ENCODE data around the gene SIGLEC14.

DNA sequence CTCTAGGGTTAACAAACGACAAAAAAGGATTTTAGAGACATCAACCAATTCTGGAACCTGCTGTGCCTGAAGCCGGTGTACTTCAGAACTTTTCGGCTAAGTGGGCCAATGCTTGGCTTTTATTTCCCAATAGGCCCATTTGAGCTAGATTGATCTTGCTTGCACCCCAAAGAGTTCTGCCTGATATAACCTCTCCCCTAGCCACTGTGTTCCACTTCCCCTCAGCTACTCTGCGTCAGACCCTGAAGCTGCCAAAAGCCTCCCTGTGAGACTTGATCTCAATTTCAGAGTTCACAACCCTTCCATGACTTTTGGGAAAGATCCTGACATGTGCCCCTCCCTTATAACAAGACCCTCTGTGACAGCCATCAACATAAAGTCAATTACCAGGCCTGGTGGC is 5.6 kb upstream of the SIGLEC14 start:
- no peak for TF ChIP-seq EZH2 (IDR thresholded peaks at IDR 0.05; ENCODE audit: insufficient read depth, low read length)
- TF ChIP-seq, protein P1, sequence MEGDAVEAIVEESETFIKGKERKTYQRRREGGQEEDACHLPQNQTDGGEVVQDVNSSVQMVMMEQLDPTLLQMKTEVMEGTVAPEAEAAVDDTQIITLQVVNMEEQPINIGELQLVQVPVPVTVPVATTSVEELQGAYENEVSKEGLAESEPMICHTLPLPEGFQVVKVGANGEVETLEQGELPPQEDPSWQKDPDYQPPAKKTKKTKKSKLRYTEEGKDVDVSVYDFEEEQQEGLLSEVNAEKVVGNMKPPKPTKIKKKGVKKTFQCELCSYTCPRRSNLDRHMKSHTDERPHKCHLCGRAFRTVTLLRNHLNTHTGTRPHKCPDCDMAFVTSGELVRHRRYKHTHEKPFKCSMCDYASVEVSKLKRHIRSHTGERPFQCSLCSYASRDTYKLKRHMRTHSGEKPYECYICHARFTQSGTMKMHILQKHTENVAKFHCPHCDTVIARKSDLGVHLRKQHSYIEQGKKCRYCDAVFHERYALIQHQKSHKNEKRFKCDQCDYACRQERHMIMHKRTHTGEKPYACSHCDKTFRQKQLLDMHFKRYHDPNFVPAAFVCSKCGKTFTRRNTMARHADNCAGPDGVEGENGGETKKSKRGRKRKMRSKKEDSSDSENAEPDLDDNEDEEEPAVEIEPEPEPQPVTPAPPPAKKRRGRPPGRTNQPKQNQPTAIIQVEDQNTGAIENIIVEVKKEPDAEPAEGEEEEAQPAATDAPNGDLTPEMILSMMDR (IDR thresholded peaks at IDR 0.05; ENCODE audit: insufficient read depth, low read depth, low read length): no peak

Data from astrocyte (in vitro differentiated cells and primary cell).